Hepatocyte (in vitro differentiated cells): ENCODE results near the gene TPPP. TPM values are rescaled to one million over a fixed set of nuclear protein-coding genes. Genes with fewer than 3 reads are reported as not detected.

ENCODE experiments used
- DNase-seq: peaks from one replicate; pipeline ENCODE4 v3.0.0-alpha.2; 2016; ENCODE audit warnings: low spot score
- H2AFZ ChIP-seq: fragments of 200-600 bp; sonication (generic); 2 replicates; pipeline ENCODE4 v1.6.0; 2016; ENCODE audit warnings: antibody characterized with exemption, mild to moderate bottlenecking
- H3K27ac ChIP-seq: fragments of 200-600 bp; sonication (generic); 2 replicates; pipeline ENCODE4 v1.5.1; 2016; ENCODE audit warnings: mild to moderate bottlenecking
- H3K27me3 ChIP-seq: fragments of 200-600 bp; sonication (generic); 2 replicates; pipeline ENCODE4 v1.6.1; 2016
- H3K36me3 ChIP-seq: fragments of 200-600 bp; sonication (generic); replicated peaks from 2 replicates; pipeline ENCODE4 v1.5.1; 2016; ENCODE audit warnings: low read depth; ENCODE audit not compliant: insufficient read depth
- H3K4me1 ChIP-seq: fragments of 200-600 bp; sonication (generic); 2 replicates; pipeline ENCODE4 v1.5.1; 2016; ENCODE audit warnings: mild to moderate bottlenecking, moderate library complexity; ENCODE audit not compliant: insufficient read depth
- H3K4me2 ChIP-seq: fragments of 200-600 bp; sonication (generic); 2 replicates; pipeline ENCODE4 v1.6.0; 2016
- H3K4me3 ChIP-seq: fragments of 200-600 bp; sonication (generic); 2 replicates; pipeline ENCODE4 v1.5.1; 2016; ENCODE audit warnings: mild to moderate bottlenecking
- H3K79me2 ChIP-seq: fragments of 200-600 bp; sonication (generic); 2 replicates; pipeline ENCODE4 v1.6.0; 2017; ENCODE audit warnings: mild to moderate bottlenecking
- H3K9me2 ChIP-seq: fragments of 200-600 bp; sonication (generic); replicated peaks from 2 replicates; pipeline ENCODE4 v1.6.0; 2017; ENCODE audit warnings: mild to moderate bottlenecking; ENCODE audit not compliant: insufficient read depth
- H3K9me3 ChIP-seq: fragments of 200-600 bp; sonication (generic); 2 replicates; pipeline ENCODE4 v1.5.1; 2016; ENCODE audit warnings: low read depth, mild to moderate bottlenecking
- H4K20me1 ChIP-seq: fragments of 200-600 bp; sonication (generic); 2 replicates; pipeline ENCODE4 v1.6.0; 2016; ENCODE audit warnings: mild to moderate bottlenecking; ENCODE audit not compliant: insufficient read depth, poor library complexity, severe bottlenecking
- CTCF ChIP-seq: fragments of 200-600 bp; sonication (generic); IDR thresholded peaks from 2 replicates; pipeline ENCODE4 v1.5.1; 2016; ENCODE audit warnings: antibody characterized with exemption, mild to moderate bottlenecking; ENCODE audit not compliant: poor library complexity
- EZH2 ChIP-seq: fragments of 200-600 bp; sonication (generic); IDR thresholded peaks from 2 replicates; pipeline ENCODE4 v1.6.1; 2016; ENCODE audit warnings: antibody characterized with exemption, mild to moderate bottlenecking, borderline replicate concordance
- EZH2phosphoT487 ChIP-seq: fragments of 200-600 bp; sonication (generic); IDR thresholded peaks from one replicate; pipeline ENCODE4 v1.6.1; 2018; ENCODE audit warnings: antibody characterized with exemption, mild to moderate bottlenecking, low read depth, moderate library complexity; ENCODE audit not compliant: unreplicated experiment, severe bottlenecking
- WGBS: methylation state at CpG from one replicate; pipeline ENCODE4 v1.1.6; 2016; ENCODE audit warnings: low lambda C conversion rate; ENCODE audit errors: missing lambda C conversion rate; 5-methylcytosine and 5-hydroxymethylcytosine counted together
- polyA plus RNA-seq: library from polyadenylated mRNA; unstranded; fragments of >200 nt; fragmentation: Nextera tagmentation; extraction: Ambion mirVana; gene quantifications from 2 replicates; pipeline ENCODE4 v1.2.1, GENCODE V29; 2016
- total RNA-seq: library from RNA; depleted of rRNA; stranded (reverse); fragments of >200 nt; gene quantifications from 2 replicates; pipeline ENCODE4 v1.2.3, GENCODE V29; 2014

TPPP gene
- total and polyA plus RNA-seq, 2 experiments from 2014 or later = 2.0 to 4.3 TPM

DNA sequence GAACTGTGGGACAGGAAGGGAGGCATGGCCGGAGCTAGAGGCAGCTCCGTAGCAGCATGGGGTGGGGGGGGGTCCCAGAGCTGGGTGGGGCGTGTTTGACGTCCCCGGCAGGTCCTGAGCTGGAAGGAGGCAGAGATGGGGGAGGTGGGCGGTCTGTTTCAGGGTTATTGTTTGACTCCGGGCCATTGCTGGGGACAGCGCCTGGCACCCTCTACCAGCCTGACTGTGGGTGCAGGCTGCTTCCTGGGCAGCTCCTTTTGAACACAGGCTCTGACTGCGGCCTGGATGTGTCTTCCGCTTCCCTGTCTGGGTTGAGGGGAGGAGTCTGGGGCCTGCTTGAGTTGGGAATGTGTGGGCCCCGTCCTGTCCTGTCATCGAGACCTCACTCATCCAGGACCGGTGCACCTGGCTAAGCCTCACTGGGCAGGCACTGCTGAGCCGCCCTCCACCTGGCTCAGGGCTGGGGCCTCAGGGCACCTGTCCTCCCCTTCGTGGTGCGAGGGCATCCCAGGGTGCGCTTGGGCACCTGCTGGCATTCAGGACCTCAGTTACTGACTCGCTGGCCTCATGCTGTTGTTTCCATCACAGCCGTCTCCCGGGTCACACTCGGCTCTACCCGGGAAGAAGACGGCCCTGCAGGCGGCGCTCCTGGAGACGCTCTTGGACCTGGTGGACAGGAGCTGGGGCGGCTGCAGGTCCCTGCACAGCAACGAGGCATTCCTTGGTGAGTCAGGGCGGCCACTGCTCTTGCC, 54.5 kb downstream of the TPPP start:
- Histone ChIP-seq H3K36me3 (no peaks in the 10 kb centered on the region), H3K27me3 (no peaks in the 10 kb centered on the region)
- DNase-seq = no peak

DNA sequence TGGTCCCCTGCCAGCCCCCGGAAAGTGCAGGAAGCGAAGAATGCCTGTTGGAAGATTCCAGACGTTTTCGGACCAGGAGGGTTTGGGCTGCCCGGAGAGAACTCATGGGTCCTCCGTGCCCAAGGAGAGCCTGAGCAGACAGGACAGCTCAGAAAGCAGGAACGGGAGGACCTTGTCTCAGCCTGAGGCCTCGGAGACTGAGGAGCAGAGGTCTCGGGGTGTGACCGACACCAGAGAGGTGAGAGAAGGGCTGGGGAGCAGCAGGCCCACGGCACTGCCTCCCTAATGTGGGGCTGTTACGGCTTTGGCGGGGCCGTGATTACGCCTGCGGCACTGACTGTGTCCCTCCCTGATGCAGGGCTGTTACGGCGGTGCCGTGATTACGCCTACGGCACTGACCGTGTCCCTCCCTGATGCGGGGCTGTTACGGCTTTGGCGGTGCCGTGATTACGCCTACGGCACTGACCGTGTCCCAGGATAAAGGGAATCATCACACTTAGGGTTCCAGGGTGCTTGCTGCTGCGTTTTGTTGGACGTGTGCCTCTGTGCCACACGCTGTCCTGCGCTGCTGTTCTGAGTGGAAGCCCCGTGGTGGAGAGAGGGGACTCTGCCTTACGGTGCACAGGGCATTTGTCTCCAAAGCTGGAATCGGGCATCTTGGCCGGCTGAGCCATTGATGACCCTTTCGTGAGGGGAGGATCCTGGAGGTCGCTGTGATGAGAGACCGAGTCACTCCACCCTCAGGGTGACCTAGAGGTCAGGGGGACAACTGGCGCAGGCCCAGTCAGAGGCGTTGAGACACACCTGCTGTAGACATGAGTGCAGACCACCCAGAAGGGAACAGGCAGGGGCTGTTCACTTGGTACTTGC, 55.3 kb downstream of the TPPP start:
- Histone ChIP-seq H3K4me1 (no peaks in the 10 kb centered on the region), H3K36me3 (no peaks in the 10 kb centered on the region), H3K4me3 (no peak overlapping the region), H3K27me3 (no peaks in the 10 kb centered on the region), H4K20me1 (no peaks in the 10 kb centered on the region), H2AFZ (no peak overlapping the region), H3K9me2 (no peaks in the 10 kb centered on the region), H3K9me3 (no peaks in the 10 kb centered on the region), H3K79me2 (no peaks in the 10 kb centered on the region), H3K4me2 (no peak overlapping the region), H3K27ac (no peak overlapping the region)
- TF ChIP-seq EZH2 = no peak
- no peak for TF ChIP-seq CTCF
- TF ChIP-seq EZH2phosphoT487 = no peak
- no peak for DNase-seq
- 97% methylated on average over 42 of the region's 42 CpGs for WGBS

More for the DNA sequence above, 54.5 kb downstream of the TPPP start:
- Histone ChIP-seq H3K9me2 (no peaks in the 10 kb centered on the region), H3K9me3 (no peaks in the 10 kb centered on the region), H3K4me2 (no peak overlapping the region), H3K27ac (no peak overlapping the region), H3K4me3 (no peak overlapping the region), H4K20me1 (no peaks in the 10 kb centered on the region), H3K4me1 (no peaks in the 10 kb centered on the region), H2AFZ (no peak overlapping the region), H3K79me2 (no peaks in the 10 kb centered on the region)
- TF ChIP-seq EZH2phosphoT487 (no peak), EZH2 (no peak), CTCF (no peak)
- WGBS = 94% methylated on average over 27 of the region's 29 CpGs

DNA sequence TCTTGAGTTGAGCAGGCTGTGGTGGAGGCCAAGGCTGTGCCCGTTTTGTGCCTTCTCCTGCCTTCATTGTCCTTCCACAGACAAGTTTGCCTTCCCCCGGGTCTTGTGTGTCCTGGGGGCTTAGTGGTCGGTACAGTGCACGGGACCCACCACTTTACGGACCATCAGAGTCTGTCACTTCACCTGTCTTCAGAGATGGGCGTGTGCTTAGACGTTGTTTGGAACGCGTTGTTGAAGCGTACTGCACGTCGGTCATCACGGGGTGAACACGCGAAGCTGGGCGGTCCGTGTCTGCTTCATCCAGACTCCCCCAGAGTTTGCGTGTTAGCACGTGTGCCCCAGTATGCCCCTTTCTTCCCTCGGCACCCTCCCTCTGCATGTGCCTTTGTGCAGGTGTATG, 56.2 kb downstream of the TPPP start:
- TF ChIP-seq CTCF (no peak), EZH2phosphoT487 (no peak), EZH2 (no peak)
- Histone ChIP-seq H3K4me3 (no peak overlapping the region), H3K4me2 (no peak overlapping the region), H4K20me1 (no peaks in the 10 kb centered on the region), H3K79me2 (no peaks in the 10 kb centered on the region), H3K4me1 (no peaks in the 10 kb centered on the region), H2AFZ (no peak overlapping the region), H3K27ac (no peak overlapping the region), H3K9me3 (no peaks in the 10 kb centered on the region), H3K36me3 (no peaks in the 10 kb centered on the region), H3K9me2 (no peaks in the 10 kb centered on the region), H3K27me3 (no peaks in the 10 kb centered on the region)
- DNase-seq = no peak
- 99% methylated on average over 20 of the region's 20 CpGs for WGBS
